GM21737 (cell line): Measurements from ENCODE around the gene POM121L2.
"Not testable (repeated sequence)": the region's sequence is repeated elsewhere in the genome, so short reads cannot be mapped to it uniquely, and the experiment has no call there.

Experiments used
- ATAC-seq: cut with Tn5 transposase; IDR thresholded peaks from one replicate; pipeline ENCODE4 v1.9.1; 2021; ENCODE audit warnings: mild to moderate bottlenecking, moderate library complexity; ENCODE audit not compliant: unreplicated experiment

POM121L2 gene

DNA sequence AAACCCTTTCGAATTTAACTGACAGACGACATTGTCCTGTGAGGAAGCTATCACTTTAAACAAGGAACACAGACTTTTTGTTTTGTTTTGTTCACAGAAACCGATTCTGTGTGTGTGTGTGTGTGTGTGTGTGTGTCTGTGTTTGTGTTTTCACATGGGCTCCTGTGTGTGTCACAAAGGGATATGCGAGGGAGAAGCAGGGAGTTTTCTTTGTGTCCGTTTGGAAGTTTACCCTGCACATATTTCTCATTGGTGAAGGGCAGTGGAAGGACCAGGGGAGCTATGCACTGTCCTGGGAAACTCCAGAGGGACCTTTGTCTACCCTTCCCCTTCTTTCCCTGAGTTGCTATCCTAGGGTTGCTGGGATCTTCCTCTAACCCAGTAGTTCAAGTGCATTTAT is 17.7 kb downstream of the POM121L2 start:
- no peak for ATAC-seq

DNA sequence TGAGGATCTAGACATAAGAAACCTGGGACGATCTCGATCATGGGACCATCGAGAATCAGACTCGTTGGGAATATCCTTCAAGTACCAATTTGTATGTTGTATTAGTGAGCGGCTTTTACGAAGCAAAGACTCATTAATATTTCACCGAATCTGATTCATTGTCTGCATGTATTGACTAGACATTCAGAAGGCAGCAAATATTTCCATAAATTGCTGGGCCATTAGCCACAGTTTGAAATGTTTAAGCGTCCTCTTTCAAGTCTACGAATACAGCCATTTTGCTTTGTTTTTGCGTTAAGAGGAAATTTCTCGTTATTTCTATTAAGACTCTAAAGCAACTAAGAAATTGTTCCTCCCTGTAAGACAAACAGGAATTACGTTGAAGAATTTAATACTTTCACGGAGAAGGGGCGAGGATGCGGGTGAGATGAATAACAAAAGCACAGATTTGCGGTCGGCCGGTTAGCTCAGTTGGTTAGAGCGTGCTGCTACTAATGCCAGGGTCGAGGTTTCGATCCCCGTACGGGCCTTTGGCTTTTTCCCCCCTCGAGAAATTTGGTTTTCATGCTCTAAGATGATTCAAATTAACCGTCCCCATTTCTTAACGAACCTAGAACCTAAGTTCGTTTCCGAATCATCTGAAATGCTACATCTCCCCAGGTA is 18.5 kb downstream of the POM121L2 start:
- no peak for ATAC-seq

DNA sequence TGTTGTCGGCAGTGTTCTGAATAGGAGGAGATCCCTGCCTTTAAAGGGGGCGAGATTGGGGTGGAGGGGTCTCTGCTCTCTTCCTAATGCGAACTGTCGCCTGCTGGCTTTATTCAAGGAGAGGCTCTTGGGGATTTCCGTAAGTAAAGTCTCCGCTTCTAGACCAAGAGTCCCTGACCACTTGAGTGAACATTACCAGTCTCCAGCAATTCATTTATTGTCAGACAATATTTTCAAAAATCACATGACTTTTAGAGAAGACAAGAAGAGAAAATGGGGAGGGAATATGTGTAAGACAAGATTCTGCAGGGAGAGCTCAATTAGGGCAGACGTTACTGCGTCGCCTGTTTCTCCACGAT is 21.2 kb downstream of the POM121L2 start:
- ATAC-seq, result no peak

DNA sequence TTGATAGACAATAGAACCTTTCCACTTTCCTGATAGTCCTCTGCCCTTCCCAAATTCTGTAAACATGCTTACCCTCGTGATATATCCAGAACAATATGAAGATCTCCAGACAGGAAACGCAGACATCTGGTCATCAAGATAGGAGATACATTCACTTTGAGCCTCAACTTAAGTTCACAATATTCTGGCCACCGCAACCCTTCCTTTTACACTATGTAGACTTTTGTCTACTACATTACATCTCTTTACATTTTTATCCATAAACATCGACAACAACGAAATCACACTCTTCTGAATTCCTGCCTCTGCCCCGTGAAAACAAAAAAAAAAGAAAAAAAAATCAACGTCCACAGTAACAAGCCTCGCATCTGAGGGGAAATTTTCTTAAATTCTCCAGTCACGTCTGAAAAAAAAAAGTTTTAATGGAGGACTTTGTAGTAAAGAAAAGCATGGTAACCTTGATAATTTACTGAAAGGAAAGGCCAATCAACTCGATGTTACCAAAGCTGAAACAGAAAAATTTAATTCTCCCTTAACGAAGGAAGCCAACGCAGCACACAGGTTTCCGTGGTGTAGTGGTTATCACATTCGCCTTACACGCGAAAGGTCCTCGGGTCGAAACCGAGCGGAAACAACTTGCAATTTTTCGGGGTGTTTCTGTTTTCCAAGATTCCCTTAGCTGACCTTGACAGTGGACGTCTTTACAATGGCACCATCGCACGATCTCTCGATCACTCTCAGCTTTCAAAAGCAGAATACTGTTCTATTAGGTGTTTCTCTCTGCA is 21.8 kb downstream of the POM121L2 start:
- ATAC-seq, result no peak

DNA sequence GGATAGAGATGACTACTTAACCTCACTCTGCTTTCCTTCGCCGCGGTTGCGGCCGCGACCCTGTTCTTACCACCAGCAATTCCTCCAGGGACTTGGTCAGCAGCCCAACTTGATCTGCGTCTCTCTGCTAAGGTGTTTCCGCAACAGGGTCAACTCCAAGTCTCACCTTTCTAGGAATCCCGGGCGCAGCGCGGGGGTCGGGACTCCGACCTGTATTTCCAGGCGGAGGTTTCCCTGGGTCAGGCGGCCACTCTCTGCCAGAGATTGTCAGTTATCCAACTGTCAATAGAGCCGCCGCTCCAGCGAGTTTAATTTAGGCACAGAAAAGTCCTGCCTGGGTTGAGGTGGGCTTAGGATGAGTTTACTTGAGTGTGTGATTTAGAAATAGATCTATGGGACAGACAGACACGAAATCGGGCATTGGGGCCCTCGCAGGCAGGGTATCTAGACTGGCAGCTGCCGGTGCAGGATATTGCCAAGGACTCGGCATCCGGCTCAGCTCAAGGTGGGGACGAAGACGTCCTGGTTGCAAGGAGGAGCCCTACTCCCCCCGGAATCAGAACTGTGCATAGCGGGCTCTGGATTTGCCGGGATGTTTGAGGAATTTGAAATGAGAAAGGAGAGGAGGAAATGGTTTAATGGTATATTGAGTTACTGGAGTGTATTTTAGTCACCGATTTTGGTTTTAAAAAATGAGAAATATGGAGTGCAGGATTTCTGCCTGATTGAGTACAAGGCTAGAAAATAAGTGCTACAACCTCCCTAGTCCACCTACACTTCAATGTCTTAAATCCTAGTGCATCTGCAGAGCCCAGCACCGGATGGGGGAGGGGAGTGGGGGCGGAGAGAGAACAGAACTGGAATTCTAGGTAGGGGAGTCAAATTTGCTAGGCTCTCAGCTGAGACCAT is 23.7 kb downstream of the POM121L2 start:
- ATAC-seq, result no peak

DNA sequence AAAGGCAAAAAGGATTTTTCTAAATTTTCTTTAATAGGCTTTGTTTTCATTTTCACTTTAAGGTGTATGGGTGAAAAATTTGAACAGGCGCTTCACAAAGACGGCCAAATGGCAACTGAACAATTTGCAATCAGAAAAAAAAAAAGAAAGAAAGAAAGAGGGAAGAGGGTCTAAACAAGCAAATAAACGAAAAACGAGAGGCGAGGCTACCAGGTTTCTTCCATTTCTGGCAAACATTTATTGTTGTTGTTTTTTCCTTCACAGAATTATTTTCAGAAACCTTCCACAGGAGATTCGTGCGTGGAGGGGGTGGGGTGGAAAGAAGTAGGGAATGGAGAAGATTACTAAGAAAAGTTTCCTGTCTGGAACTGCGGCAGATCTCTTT is 24.3 kb downstream of the POM121L2 start:
- no peak for ATAC-seq

DNA sequence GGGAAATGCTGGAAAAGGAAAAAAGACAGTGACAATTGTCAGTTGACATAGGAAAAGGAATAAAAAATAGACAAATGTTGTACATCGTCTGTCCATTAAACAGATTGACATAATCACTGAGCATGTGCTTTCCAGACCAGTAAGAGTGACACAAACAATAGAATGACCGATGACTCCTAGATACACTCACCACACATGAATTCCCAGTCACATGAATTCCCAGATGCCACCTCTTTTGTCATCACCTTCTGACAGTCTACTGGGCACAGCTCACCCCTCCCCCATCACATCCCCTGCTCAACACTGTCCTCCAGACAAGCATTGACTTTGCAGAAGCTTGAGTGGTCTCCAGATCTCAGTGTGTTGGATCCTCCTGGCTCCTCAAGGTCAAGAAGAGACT is 25.9 kb downstream of the POM121L2 start:
- no peak for ATAC-seq

DNA sequence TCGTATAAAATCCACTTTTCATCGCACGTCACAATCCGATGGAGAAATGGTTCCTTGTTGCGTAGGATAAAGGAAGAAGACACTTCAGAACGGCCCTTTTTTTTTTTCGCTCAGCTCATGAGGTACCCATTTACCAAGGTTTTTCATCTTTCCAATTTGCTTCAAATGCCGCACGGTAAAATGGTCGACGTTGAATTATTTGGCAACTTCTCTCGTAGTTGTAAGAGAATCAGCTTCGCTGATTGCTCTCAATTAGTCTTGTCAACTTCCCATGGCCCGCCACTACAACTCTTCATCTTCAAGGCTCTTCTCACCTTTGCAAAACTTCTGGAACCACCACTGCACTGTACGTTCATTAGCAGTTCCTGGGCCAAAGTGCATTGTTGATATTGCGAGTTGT is 28.8 kb downstream of the POM121L2 start:
- no peak for ATAC-seq

DNA sequence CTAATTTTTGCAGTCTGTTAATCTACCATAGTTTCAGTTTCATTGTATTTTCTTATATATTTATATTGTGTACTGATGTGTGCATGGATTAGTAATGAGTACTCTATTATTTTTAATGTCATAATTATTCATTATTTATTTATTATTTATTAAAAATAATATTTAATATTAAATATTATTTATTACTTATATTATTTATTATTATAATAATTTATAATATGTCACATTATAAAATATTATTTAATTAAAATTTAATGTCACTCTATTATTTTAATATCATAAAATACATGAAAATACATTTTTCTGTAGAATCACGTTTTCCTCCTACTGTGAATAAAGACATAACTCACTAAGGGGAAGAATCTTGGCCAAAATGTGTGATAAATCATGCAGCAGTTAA is 30.5 kb downstream of the POM121L2 start:
- no peak for ATAC-seq

DNA sequence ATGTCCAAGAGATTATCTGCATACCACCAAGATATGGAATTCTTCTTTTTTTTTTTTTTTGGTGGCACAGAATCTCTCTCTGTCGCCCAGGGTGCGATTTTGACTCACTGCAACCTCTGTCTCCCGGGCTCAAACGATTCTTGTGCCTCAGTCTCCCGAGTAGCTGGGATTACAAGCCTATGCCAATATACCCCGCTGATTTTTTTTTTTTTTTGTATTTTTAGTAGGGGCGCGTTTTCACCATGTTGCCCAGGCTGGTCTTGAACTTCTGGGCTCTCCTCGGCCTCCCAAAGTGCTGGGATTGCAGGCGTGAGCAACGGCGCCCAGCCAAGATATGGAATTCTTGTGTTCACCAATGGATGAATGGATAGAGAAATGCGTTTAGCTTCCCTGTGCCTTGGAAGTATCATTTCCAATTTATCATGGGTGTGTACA is 31.0 kb downstream of the POM121L2 start:
- ATAC-seq, result no peak

DNA sequence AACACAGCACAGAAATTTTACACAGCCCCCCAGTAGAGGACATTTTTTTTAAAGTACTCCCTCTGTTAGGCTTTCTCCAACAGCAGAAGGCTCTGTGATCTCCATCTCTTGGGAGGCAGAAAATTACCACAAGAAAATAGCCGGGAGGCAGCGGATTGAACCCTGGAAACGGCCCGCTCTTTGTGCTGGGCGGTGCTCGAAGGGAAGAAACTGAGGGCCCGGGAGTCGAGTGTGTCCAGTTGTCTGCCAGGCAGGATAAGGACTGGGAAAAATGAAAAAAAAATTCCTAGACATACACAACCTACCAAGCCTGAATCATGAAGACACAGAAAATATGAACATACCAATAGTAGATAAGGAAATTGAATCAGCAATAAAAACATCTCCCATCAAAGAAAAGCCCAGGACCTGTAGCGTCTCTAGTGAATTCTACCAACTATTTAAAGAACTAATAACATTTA is 31.5 kb downstream of the POM121L2 start:
- ATAC-seq, result no peak

DNA sequence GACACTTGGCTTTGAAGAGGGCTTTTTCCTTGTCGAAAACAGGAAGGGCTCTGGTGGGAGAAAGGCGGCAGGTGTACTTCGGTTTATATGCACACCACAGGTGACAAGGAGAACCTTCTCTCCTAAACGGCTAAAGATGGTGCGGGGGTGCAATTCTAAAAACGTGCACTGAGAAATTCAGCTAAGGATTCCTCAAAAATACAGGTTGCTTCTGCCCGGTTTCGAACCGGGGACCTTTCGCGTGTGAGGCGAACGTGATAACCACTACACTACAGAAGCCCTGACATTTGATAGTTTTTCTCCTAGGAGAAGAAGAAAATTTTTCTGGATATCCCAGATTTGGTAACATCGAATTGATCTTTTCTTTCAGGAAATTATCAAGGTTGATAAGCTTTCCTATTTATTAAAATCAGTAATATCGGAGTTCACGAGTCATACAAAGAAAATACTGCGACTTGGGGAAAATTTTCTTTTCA is 32.0 kb downstream of the POM121L2 start:
- no peak for ATAC-seq

DNA sequence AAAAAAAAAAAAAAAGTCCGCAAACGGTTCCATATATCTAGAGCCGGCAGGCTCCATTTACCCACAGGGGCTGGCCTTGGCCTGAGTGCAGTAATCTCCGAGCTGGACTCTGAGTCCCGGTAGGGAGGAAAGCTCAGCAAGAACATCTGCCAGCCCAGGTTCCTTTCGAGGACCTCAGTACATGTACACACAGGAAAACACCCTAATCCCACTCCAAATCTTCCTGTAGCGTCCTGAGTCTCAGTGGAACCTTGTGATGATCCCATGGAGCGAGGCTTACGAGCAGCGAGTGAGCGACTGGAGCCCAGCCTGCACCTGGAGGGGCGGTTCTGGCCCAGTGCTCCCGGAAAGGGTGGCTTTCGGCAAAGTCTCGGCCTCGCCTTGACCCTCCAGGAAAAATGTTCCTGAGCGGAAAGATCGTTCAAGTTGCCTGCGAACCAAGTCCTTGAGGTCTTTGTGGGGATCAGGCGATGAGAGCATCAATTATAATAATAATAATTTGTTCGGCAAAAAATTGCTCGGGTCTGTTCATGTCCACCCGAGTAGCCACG is 32.5 kb downstream of the POM121L2 start:
- no peak for ATAC-seq

DNA sequence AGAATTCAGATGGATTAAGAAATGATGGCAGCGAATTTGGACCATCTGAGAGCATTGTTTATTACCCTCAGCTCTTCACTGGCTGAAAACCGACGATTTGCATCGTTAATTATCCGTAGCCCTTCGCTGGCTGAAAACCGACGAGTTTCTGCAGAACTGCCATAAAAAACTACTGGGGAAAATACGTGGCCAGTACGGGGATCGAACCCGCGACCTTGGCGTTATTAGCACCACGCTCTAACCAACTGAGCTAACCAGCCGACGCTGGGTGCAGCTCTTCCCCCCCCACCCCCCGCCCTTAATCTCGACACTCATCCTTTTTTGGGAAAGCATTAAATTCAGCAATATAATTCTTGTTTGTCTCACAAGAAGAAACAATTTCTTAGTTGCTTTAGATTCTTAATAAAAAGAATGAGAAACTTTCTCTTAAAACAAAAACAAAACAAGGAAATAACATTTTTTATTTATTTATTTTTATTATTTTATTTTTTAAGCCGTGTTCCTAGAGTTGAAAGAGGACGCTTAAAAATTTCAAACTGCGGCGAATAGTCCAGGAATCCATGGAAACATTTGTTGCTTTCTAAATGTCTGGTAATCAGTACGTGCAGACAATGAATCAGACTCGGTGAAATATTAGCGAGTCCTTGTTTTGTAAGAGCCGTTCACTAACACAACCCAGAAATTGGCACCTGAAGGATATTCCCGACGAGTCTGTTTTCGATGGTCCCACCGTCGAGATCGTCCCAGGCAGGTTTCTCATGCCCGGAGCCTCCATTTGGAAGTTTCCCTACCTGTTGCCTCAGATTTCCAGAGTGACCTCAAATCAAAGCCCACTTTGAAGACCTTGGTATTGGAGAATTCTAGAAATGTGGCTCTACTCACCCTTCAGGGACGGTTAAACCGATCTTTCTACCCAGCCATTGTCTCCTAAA is 36.8 kb downstream of the POM121L2 start:
- ATAC-seq, result no peak

DNA sequence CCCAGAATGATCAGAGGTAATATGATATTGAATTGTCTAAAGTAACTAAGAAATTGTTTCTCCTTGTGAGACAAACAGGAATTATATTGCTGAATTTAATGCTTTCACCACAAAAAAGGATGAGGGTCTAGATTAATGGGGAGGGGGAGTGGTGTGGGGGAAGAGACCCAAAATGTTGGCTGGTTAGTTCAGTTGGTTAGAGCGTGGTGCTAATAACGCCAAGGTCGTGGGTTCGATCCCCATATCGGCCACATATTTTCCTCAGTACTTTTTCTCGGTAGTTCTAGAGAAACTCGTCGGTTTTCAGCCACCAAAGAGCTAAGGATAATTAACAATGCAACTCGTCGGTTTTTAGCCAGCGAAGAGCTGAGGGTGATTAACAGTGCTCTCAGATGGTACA is 38.3 kb downstream of the POM121L2 start:
- ATAC-seq, result no peak

DNA sequence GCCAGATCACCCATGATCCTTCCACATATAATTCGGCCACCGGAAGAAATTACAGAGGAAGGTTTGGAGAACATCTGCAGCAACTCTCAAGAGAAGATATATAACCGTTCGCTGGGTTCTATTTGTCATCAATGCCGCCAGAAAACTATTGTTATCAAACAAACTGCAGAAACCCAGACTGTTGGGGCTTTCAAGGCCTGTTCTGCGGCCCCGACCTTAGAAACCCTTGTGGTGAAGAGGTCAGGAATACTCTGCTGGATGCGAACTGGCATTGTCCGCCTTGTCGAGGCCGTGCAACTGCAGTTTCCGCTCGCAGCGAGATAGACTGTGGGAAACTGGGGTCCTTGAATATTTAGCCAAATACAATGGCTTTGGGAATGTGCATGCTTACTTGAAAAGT is 43.3 kb downstream of the POM121L2 start:
- ATAC-seq, result no peak

DNA sequence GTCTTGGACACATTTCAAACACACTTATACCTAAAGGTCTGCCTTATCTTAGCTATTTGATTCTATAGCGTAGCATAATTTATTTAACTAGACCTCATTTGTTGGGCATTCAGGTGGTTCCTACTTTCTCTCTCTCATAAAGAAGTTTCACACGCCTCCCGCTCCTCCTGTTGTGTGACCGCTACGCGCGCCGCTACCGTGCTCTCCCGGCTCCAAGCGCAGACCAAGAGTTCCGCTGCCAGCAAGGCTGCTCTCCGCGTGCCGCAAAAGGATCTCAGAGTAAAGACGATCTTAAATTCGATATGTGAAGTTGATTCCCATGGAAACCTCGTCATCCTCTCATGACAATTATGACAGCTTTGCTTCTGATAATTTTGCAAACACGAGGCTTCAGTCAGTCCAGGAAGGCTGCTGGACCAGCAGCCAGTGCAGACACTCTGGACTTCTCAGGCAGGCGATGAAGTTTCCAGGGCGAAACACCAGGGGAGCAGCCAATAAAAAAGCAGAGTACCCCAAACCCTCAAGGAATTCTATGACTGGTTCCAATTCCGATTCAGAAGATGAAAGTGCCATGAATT is 44.1 kb downstream of the POM121L2 start:
- no peak for ATAC-seq

DNA sequence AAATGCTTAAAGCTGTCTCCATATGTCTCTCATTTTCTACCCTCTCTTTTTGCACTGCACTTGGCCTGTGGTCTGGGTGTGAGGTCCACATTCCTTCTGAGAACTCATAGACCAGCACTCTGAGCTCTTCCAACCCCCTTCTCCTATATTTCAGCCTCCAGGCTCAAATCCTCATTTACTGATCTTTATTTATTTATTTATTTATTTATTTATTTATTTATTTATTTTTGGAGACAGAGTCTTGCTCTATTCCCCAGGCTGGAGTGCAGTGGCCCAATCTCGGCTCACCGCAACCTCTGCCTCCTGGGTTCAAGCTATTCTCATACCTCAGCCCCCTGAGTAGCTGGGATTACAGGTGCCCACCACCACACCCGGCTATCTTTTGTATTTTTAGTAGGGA is 45.1 kb downstream of the POM121L2 start:
- not testable (repeated sequence) for ATAC-seq

DNA sequence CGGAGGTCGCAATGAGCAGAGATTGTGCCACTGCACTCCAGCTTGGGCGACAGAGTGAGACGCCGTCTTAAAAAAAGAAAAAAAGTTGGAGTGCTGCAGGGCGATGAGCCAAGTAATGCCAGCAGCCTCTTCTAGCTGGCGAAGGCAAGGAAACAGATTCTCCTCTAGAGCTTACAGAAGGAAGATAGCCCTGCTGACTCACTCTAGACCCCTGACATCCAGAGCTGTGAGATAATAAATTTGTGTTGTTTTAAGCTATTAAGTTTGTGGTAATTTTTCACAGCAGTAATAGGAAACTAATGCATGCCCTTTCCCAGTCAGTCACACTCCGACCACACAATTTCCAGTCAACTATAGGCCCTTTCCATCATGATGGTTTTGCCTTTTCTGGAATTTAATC is 48.2 kb downstream of the POM121L2 start:
- no peak for ATAC-seq
